HepG2 (cell line): Measurements from ENCODE around the gene UBE2O. TPM values are rescaled to one million over a fixed set of nuclear protein-coding genes. Genes with fewer than 3 reads are reported as not detected.
A peak's percentile ranks its signal among the peaks of the same experiment; 100 is the strongest.

Experiments used
- ATAC-seq: fragments of 200-7000 bp; cut with Tn5 transposase; 3 replicates; pipeline ENCODE4 v1.9.1; 2020; ENCODE audit warnings: mild to moderate bottlenecking, moderate library complexity
- BruUV-seq: library from RNA; stranded (reverse); fragments of 400-500 nt; replicated peaks from 2 replicates; lab custom pipeline; 2021; lab: Mats Ljungman, UMichigan
- CTCF ChIA-PET: fragments of 300-600 bp; formaldehyde crosslinking; extraction: SDS; loops from one replicate; lab custom pipeline; 2021; ENCODE audit warnings: low total read pairs, inconsistent platforms, low intra/inter-chr PET ratio; lab: Yijun Ruan, JAX
- POLR2A ChIA-PET: fragments of 350-600 bp; sonication (Branson Sonifier 250); formaldehyde crosslinking; loops from one replicate; lab custom pipeline; 2020; ENCODE audit warnings: antibody characterized with exemption, inconsistent platforms; lab: Yijun Ruan, JAX
- DNase-seq: peaks from one replicate; pipeline ENCODE4 v3.0.0-alpha.2; 2015; ENCODE audit warnings: low spot score
- FAIRE-seq: peaks from 3 replicates; lab custom pipeline; 2011; peaks lifted over from hg19 to GRCh38; lab: Jason Lieb, UNC
- H2AFZ ChIP-seq: one replicate; pipeline ENCODE4 v1.6.1; 2011; ENCODE audit warnings: low read length, inconsistent platforms
- H3K27ac ChIP-seq: fragments of 300-600 bp; 3 replicates; pipeline ENCODE4 v1.8.0; 2011; ENCODE audit warnings: mixed run types, mild to moderate bottlenecking, mixed read lengths, low read length, inconsistent platforms; ENCODE audit not compliant: insufficient read depth; ENCODE audit errors: extremely low read length
- H3K27me3 ChIP-seq, 2 experiments: fragments of 200-600 bp in 1 of 2; 2 replicates in 1 of 2; 3 replicates in 1 of 2; pipeline versions ENCODE4 v1.6.0 to v1.8.0; 2011; ENCODE audit warnings: low read length in 2 of 2, mild to moderate bottlenecking in 2 of 2, moderate library complexity in 2 of 2, inconsistent platforms in 1 of 2; ENCODE audit not compliant: insufficient read depth in 2 of 2, control insufficient read depth in 1 of 2
- H3K36me3 ChIP-seq, 2 experiments: fragments of 200-600 bp in 1 of 2; replicated peaks in 1 of 2; 2 replicates in 1 of 2; 3 replicates in 1 of 2; pipeline versions ENCODE4 v1.5.1 to v1.8.0; 2011; ENCODE audit warnings: low read length in 2 of 2, inconsistent platforms in 1 of 2; ENCODE audit not compliant: insufficient read depth in 2 of 2, control insufficient read depth in 1 of 2
- H3K4me1 ChIP-seq: 2 replicates; pipeline ENCODE4 v1.5.1; 2012; ENCODE audit warnings: low read length, inconsistent platforms; ENCODE audit not compliant: insufficient read depth
- H3K4me2 ChIP-seq: 2 replicates; pipeline ENCODE4 v1.6.0; 2011; ENCODE audit warnings: low read depth, low read length, inconsistent platforms
- H3K4me3 ChIP-seq, 3 experiments: fragments of 200-600 bp in 1 of 3; sonication (generic), shearing (Covaris generic) in 1 of 3; replicated peaks in 1 of 3; 2 replicates each; pipeline ENCODE4 v1.5.1; 2011 to 2016; ENCODE audit warnings: low read length in 3 of 3, inconsistent platforms in 2 of 3, low read depth in 2 of 3, mild to moderate bottlenecking in 2 of 3, control low read depth in 1 of 3, mixed read lengths in 1 of 3; ENCODE audit not compliant: insufficient read depth in 1 of 3
- H3K79me2 ChIP-seq: one replicate; pipeline ENCODE4 v1.6.1; 2011; ENCODE audit warnings: low read length, inconsistent platforms; ENCODE audit not compliant: insufficient read depth
- H3K9ac ChIP-seq: 2 replicates; pipeline ENCODE4 v1.6.0; 2011; ENCODE audit warnings: mild to moderate bottlenecking, low read depth, low read length, inconsistent platforms; ENCODE audit not compliant: insufficient read depth
- H3K9me3 ChIP-seq: 2 replicates; pipeline ENCODE4 v1.5.1; 2012; ENCODE audit warnings: mild to moderate bottlenecking, low read length
- H4K20me1 ChIP-seq: 2 replicates; pipeline ENCODE4 v1.6.0; 2011; ENCODE audit warnings: inconsistent platforms, mild to moderate bottlenecking, low read length, moderate library complexity; ENCODE audit not compliant: insufficient read depth
- AGO2 ChIP-seq: fragments of 200-400 bp; formaldehyde crosslinking; optimal IDR thresholded peaks from 2 replicates; pipeline ENCODE3; 2017; ENCODE audit warnings: mild to moderate bottlenecking, low read depth, low read length, moderate library complexity
- ATF7 ChIP-seq, 2 experiments: fragments of 450-650 bp in 1 of 2; sonication (generic) in 1 of 2; formaldehyde crosslinking in 1 of 2; IDR thresholded peaks; 2 replicates each; pipeline versions ENCODE4 v1.4.0 to v1.6.1; 2016 to 2020; ENCODE audit warnings: antibody characterized with exemption in 1 of 2, mild to moderate bottlenecking in 1 of 2, missing genetic modification reagents in 1 of 2
- IKZF1 ChIP-seq: fragments of 450-650 bp; IDR thresholded peaks from 2 replicates; pipeline ENCODE4 v1.7.1; 2016
- IRF1 ChIP-seq: sonication (generic); formaldehyde crosslinking; IDR thresholded peaks from 2 replicates; pipeline ENCODE4 v1.4.0; 2020; ENCODE audit warnings: low read depth, mild to moderate bottlenecking, missing genetic modification reagents
- JDP2 ChIP-seq: sonication (generic); formaldehyde crosslinking; IDR thresholded peaks from 2 replicates; pipeline ENCODE4 v1.8.1; 2022; ENCODE audit warnings: missing genetic modification reagents, borderline replicate concordance
- MYC ChIP-seq: sonication (generic); formaldehyde crosslinking; IDR thresholded peaks from 2 replicates; pipeline ENCODE4 v1.9.0; 2021; ENCODE audit warnings: missing genetic modification reagents, borderline replicate concordance
- RBFOX2 ChIP-seq: fragments of 200-400 bp; formaldehyde crosslinking; IDR thresholded peaks from 2 replicates; pipeline ENCODE4 v1.6.1; 2017; ENCODE audit warnings: low read depth, mild to moderate bottlenecking, low read length
- SALL1 ChIP-seq: sonication (generic); formaldehyde crosslinking; IDR thresholded peaks from 2 replicates; pipeline ENCODE4 v1.8.0; 2022; ENCODE audit warnings: mild to moderate bottlenecking, missing genetic modification reagents
- SAP130 ChIP-seq: IDR thresholded peaks from 2 replicates; pipeline ENCODE4 v1.6.1; 2016; ENCODE audit warnings: low read depth
- TARDBP ChIP-seq: sonication (generic); formaldehyde crosslinking; IDR thresholded peaks from 2 replicates; pipeline ENCODE4 v1.8.0; 2022; ENCODE audit warnings: mild to moderate bottlenecking, missing genetic modification reagents
- ZBTB38 ChIP-seq: sonication (generic); formaldehyde crosslinking; IDR thresholded peaks from 2 replicates; pipeline ENCODE4 v1.5.1; 2020; ENCODE audit warnings: mild to moderate bottlenecking, missing genetic modification reagents
- ZBTB7A ChIP-seq: sonication (generic); formaldehyde crosslinking; IDR thresholded peaks from 2 replicates; pipeline ENCODE4 v1.8.0; 2022; ENCODE audit warnings: mild to moderate bottlenecking, missing genetic modification reagents
- ZC3H13 ChIP-seq: sonication (generic); formaldehyde crosslinking; IDR thresholded peaks from 2 replicates; pipeline ENCODE4 v1.8.1; 2023; ENCODE audit warnings: mild to moderate bottlenecking, missing genetic modification reagents, moderate library complexity
- ZFP90 ChIP-seq: sonication (generic); formaldehyde crosslinking; IDR thresholded peaks from 2 replicates; pipeline ENCODE4 v1.8.0; 2022; ENCODE audit warnings: missing genetic modification reagents, mild to moderate bottlenecking, inconsistent platforms, borderline replicate concordance
- ZNF10 ChIP-seq: sonication (generic); formaldehyde crosslinking; IDR thresholded peaks from 2 replicates; pipeline ENCODE4 v1.4.0; 2020; ENCODE audit warnings: mild to moderate bottlenecking, low read depth, missing genetic modification reagents, borderline replicate concordance
- ZNF292 ChIP-seq: sonication (generic); formaldehyde crosslinking; IDR thresholded peaks from 2 replicates; pipeline ENCODE4 v1.8.1; 2022; ENCODE audit warnings: mild to moderate bottlenecking, low read depth, missing genetic modification reagents, borderline replicate concordance
- ZNF691 ChIP-seq: sonication (generic); formaldehyde crosslinking; IDR thresholded peaks from 2 replicates; pipeline ENCODE4 v1.4.0; 2020; ENCODE audit warnings: missing genetic modification reagents, low read depth, mild to moderate bottlenecking, borderline replicate concordance
- WGBS: methylation state at CpG from one replicate; pipeline ENCODE4 v1.1.6; 2017; ENCODE audit warnings: low lambda C conversion rate; 5-methylcytosine and 5-hydroxymethylcytosine counted together
- in situ Hi-C: cut with HindIII; loops from 2 replicates; pipeline ENCODE4 v1.10.0; 2017; ENCODE audit warnings: low pct_unique_long_range_greater_than_20kb; ENCODE audit not compliant: extremely low pct_ligation_motif_present
- intact Hi-C: fragments of 100-400 bp; cut with micrococcal nuclease; formaldehyde crosslinking; loops from one replicate; pipeline ENCODE4 v1.10.0; 2022; ENCODE audit not compliant: unreplicated experiment
- polyA plus RNA-seq, 8 experiments: library from polyadenylated mRNA; depleted of rRNA in 3 of 8; stranded (reverse) in 7 of 8; unstranded in 1 of 8; fragments of >200 nt; fragmentation: Illumina TruSeq in 4 of 8; extraction: Trizol in 4 of 8; gene quantifications; 2 replicates each; pipeline versions ENCODE4 v1.2.1 to v1.2.3, GENCODE V29; 2011 to 2016; ENCODE audit warnings: low read depth in 4 of 8, missing spikeins in 1 of 8, mixed read lengths in 1 of 8; ENCODE audit not compliant: insufficient read depth in 1 of 8
- total RNA-seq, 5 experiments: library from RNA; depleted of rRNA; stranded (reverse); fragments of >200 nt; fragmentation: Illumina TruSeq; extraction: Trizol; gene quantifications; 2 replicates each; pipeline ENCODE4 v1.2.3, GENCODE V29; 2016; ENCODE audit warnings: low read depth in 1 of 5
- TF ChIP-seq, protein P1 (sequence below): sonication (generic); formaldehyde crosslinking; IDR thresholded peaks from 2 replicates; pipeline ENCODE4 v1.4.0; 2020; ENCODE audit warnings: mild to moderate bottlenecking, missing genetic modification reagents
- TF ChIP-seq, protein P2 (sequence below): sonication (generic); formaldehyde crosslinking; IDR thresholded peaks from 2 replicates; pipeline ENCODE4 v1.8.1; 2022; ENCODE audit warnings: mild to moderate bottlenecking, missing genetic modification reagents

The UBE2O gene
- total and polyA plus RNA-seq, 2 of the 13 experiments (the other 11 are each of a cell fraction or from before 2014, with no cell fraction given), result 21.5 to 23.5 TPM

GRCh38 chr17:76386966-76387765 lies 65.8 kb downstream of the UBE2O start:
- Histone ChIP-seq H2AFZ (no peak overlapping the region), H3K36me3 (peaks cover 25 to 33% of the 10 kb centered on the region in 2 experiments; a peak in 4 of 5 replicates), H3K27me3 (no peaks in the 10 kb centered on the region; a peak in 1 of 5 replicates), H3K9ac (no peak overlapping the region), H3K4me3 (no peak overlapping the region), H3K79me2 (peaks cover 40% of the 10 kb centered on the region), H3K9me3 (no peaks in the 10 kb centered on the region), H3K4me1 (peaks cover 35% of the 10 kb centered on the region), H4K20me1 (peaks cover 31% of the 10 kb centered on the region; the same call in 1 of the 2 replicates), H3K27ac (no peak overlapping the region), H3K4me2 (peak overlapping the region; percentile 99; the same call in 1 of the 2 replicates)
- WGBS, result 96% methylated on average over 26 of the region's 31 CpGs
- no peak for DNase-seq
- no TSS peak for BruUV-seq
- no peak for ATAC-seq
- ChIA-PET POLR2A (interaction anchor here (1.7 to 20.9 kb wide), 7 partner anchors 11 to 84 kb away, joined by 5 to 1379 read pairs (median 79); partner anchors contain the start of genes PRPSAP1 and QRICH2), CTCF (interaction anchor here (1.5 to 3.3 kb wide), 2 partner anchors 11 to 17 kb away, joined by 4 to 12 read pairs; no protein-coding TSS in a partner anchor)
- intact Hi-C loops, result no loop called here
- no peak for FAIRE-seq
- in situ Hi-C loops, result loop anchor here (5.0 kb wide), 1 partner anchor 35 kb away; the partner anchor contains the start of gene PRPSAP1
- no peak for TF ChIP-seq JDP2 (CRISPR knock-in tag)
- no peak for TF ChIP-seq ZNF10 (CRISPR knock-in tag)
- TF ChIP-seq ZBTB38, result 0 out of 2 replicates have a peak, but pooled peaks have one; percentile 12
- 0 out of 2 replicates have a peak, but pooled peaks have one; percentile 15 for TF ChIP-seq SALL1 (CRISPR knock-in tag)
- TF ChIP-seq ZBTB7A (CRISPR knock-in tag), result no peak
- TF ChIP-seq SAP130, result no peak
- no peak for TF ChIP-seq IRF1 (CRISPR knock-in tag)
- TF ChIP-seq ZC3H13 (CRISPR knock-in tag), result peak; percentile 51; the same call in 1 of the 2 replicates
- TF ChIP-seq AGO2, result peak; percentile 99
- TF ChIP-seq ZNF691 (CRISPR knock-in tag), result 0 out of 2 replicates have a peak, but pooled peaks have one; percentile 32
- no peak for TF ChIP-seq IKZF1
- 0 out of 2 replicates have a peak, but pooled peaks have one; percentile 8 for TF ChIP-seq TARDBP
- TF ChIP-seq, protein P1, sequence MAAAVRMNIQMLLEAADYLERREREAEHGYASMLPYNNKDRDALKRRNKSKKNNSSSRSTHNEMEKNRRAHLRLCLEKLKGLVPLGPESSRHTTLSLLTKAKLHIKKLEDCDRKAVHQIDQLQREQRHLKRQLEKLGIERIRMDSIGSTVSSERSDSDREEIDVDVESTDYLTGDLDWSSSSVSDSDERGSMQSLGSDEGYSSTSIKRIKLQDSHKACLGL, result no peak
- TF ChIP-seq ZFP90 (CRISPR knock-in tag), result no peak
- no peak for TF ChIP-seq ATF7 (IDR thresholded peaks at IDR 0.05)
- TF ChIP-seq ATF7 (CRISPR knock-in tag; IDR thresholded peaks at IDR 0.05), result 0 out of 2 replicates have a peak, but pooled peaks have one; percentile 72
- TF ChIP-seq, protein P2, sequence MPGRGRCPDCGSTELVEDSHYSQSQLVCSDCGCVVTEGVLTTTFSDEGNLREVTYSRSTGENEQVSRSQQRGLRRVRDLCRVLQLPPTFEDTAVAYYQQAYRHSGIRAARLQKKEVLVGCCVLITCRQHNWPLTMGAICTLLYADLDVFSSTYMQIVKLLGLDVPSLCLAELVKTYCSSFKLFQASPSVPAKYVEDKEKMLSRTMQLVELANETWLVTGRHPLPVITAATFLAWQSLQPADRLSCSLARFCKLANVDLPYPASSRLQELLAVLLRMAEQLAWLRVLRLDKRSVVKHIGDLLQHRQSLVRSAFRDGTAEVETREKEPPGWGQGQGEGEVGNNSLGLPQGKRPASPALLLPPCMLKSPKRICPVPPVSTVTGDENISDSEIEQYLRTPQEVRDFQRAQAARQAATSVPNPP (CRISPR knock-in tag), result 0 out of 2 replicates have a peak, but pooled peaks have one; percentile 5
- TF ChIP-seq MYC (CRISPR knock-in tag), result no peak
- TF ChIP-seq RBFOX2, result peak; percentile 71
- 0 out of 2 replicates have a peak, but pooled peaks have one; percentile 12 for TF ChIP-seq ZNF292 (CRISPR knock-in tag)
